ENCODE results near the gene DENND1A.

The DENND1A gene

DNA sequence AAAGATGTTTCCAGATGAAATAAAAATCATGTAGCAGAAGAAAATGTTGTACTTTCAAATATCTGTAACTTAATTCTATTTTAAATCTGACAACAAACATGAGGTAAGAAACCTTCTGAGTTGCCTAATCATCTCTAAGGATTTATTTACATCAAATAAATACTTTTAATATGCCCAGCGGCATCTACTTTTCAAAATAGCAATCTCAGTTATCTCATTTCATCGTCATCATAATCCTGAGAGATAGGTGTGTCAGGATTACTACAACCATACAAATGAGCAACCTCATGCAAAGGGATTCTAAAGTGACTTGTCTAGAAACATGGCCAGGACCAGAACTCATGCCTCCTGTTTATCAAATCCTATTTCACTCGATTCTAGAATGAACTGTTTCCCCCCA is 49.5 kb downstream of the DENND1A start:
- DNase-seq (ENCODE audit: low read depth) = no peak
- H3K4me3 ChIP-seq (ENCODE audit: control insufficient read depth, low read depth, low read length) = no peak overlapping the region
- TF ChIP-seq, protein P1, sequence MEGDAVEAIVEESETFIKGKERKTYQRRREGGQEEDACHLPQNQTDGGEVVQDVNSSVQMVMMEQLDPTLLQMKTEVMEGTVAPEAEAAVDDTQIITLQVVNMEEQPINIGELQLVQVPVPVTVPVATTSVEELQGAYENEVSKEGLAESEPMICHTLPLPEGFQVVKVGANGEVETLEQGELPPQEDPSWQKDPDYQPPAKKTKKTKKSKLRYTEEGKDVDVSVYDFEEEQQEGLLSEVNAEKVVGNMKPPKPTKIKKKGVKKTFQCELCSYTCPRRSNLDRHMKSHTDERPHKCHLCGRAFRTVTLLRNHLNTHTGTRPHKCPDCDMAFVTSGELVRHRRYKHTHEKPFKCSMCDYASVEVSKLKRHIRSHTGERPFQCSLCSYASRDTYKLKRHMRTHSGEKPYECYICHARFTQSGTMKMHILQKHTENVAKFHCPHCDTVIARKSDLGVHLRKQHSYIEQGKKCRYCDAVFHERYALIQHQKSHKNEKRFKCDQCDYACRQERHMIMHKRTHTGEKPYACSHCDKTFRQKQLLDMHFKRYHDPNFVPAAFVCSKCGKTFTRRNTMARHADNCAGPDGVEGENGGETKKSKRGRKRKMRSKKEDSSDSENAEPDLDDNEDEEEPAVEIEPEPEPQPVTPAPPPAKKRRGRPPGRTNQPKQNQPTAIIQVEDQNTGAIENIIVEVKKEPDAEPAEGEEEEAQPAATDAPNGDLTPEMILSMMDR (conservative IDR thresholded peaks at IDR 0.05; ENCODE audit: control insufficient read depth, insufficient read depth, low read depth, low read length) = no peak

DNA sequence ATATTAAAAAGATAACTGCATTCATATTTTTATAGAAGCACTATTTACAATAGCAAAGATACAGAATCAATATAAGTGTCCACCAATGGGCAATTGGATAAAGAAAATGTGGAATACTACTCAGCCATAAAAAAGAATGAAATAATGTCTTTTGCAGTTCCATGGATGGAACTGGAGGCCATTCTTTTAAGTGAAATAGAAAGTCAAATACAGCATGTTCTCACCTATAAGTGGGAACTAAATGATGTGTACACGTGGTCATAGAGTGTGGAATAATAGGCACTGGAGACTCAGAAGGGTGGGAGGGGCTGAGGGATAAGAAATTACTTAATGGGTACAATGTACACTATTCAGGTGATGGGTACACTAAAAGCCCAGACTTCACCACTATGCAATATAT is 53.2 kb downstream of the DENND1A start:
- H3K4me3 ChIP-seq (ENCODE audit: control insufficient read depth, low read depth, low read length) = no peak overlapping the region
- no peak for DNase-seq (ENCODE audit: low read depth)
- TF ChIP-seq, protein P1 (conservative IDR thresholded peaks at IDR 0.05; ENCODE audit: control insufficient read depth, insufficient read depth, low read depth, low read length) = no peak

DNA sequence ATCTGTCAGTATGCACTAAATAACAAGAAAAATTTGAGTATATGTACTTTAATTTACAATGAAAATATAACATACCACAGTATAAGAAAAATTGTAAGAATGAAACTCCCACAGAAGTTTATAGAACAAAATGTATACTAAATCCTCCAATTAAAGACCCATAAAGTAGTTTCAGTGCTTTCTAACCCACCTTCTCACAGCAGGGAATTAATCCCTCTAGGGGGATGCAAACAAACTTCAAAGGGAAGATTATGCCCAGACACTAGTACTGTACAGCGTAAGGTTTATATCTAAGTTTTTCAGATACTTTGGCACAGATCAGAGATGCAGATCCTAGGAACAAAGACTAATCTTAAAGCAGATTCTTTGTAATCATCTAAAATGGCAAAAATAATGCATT is 57.2 kb downstream of the DENND1A start:
- no peak overlapping the region for H3K4me3 ChIP-seq (ENCODE audit: control insufficient read depth, low read depth, low read length)
- no peak for DNase-seq (ENCODE audit: low read depth)
- TF ChIP-seq, protein P1 (conservative IDR thresholded peaks at IDR 0.05; ENCODE audit: control insufficient read depth, insufficient read depth, low read depth, low read length) = no peak

DNA sequence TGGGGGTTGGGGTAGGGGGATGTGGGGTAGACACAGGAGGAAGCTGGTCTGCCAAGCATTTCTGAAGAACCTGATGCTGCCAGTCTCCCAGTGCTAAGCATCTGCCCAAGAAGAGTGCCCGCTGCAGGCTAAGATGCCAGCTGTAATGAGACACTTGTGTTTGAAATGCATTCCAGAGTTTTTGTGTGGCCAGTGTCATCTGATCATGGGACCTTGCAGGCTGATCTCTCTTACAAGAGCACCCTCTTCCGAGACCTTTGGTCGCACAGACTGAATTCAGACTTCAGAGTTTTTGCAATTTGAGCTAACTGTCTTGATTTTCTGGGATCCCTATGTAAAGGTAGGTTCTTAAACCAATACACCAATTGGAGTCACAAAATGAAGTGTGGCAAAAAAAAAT is 58.1 kb downstream of the DENND1A start:
- DNase-seq (ENCODE audit: low read depth) = no peak
- TF ChIP-seq, protein P1 (conservative IDR thresholded peaks at IDR 0.05; ENCODE audit: control insufficient read depth, insufficient read depth, low read depth, low read length) = no peak
- no peak overlapping the region for H3K4me3 ChIP-seq (ENCODE audit: control insufficient read depth, low read depth, low read length)

DNA sequence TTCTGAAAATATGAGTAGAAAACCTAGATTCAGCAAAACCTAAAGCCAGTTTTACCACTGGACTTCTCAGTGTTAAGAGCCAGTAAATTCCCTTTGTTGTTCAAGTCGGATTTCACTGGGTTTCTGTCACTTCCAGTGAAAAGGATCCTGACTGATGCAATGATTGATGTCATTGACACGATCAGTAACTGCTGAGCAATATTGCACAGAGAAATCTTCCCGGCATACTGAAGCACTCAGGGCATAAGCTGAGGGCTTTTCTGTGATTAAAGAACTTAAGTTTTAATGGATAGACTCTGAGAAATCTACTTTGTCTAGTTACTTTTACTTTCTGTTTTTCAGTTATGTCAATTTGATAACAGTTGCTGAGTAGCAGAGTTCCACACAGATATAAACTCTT is 61.9 kb downstream of the DENND1A start:
- no peak for DNase-seq (ENCODE audit: low read depth)
- H3K4me3 ChIP-seq (ENCODE audit: control insufficient read depth, low read depth, low read length) = no peak overlapping the region
- TF ChIP-seq, protein P1 (conservative IDR thresholded peaks at IDR 0.05; ENCODE audit: control insufficient read depth, insufficient read depth, low read depth, low read length) = no peak

DNA sequence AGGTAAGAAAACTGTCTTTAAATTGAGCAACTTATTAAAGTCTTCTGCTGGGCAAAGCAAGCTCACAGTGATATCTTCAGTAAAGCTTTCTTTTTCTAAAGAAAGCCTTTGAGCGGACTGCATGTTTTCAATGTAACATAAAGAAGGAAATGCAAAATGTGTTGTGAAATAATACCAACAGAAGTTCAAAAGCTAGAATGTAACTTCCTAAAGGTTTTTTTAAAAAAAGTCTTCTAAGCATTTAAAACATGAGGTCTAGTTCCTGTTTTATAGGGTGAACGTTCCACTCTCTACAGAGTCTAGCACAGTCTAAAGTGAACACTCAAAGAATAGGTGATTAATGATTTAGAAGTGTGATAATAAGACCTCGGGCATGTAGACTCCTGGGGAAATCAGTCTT is 62.9 kb downstream of the DENND1A start:
- H3K4me3 ChIP-seq (ENCODE audit: control insufficient read depth, low read depth, low read length) = no peak overlapping the region
- TF ChIP-seq, protein P1 (conservative IDR thresholded peaks at IDR 0.05; ENCODE audit: control insufficient read depth, insufficient read depth, low read depth, low read length) = no peak
- DNase-seq (ENCODE audit: low read depth) = no peak

DNA sequence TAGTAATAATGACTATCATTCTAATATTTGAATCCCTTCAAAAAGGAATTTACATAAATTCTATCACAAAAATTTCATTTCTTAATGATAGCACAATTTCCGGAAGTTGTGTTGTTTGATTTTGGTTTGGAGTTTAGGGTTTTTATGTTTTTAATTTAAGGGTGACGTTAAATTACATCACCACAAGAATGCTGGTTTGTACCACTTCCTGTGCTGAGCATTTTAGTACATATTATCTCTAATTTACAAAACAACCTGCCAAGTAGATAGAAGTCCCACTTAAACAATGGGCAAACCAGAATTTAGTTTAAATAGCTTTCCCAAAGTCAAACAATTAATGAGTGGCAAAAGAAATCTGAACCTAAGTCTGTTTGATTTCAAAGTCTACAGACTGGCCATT is 63.4 kb downstream of the DENND1A start:
- H3K4me3 ChIP-seq (ENCODE audit: control insufficient read depth, low read depth, low read length) = no peak overlapping the region
- DNase-seq (ENCODE audit: low read depth) = peak; percentile 17
- TF ChIP-seq, protein P1 (conservative IDR thresholded peaks at IDR 0.05; ENCODE audit: control insufficient read depth, insufficient read depth, low read depth, low read length) = no peak
